Measurements from ENCODE around the gene NOM1.

GRCh38 chr7:157013101-157013500 is 63.6 kb downstream of the NOM1 start:
- TF ChIP-seq POLR2A (IDR thresholded peaks at IDR 0.05; ENCODE audit: borderline replicate concordance, extremely low read depth, insufficient read depth, insufficient read length): no peak
- TF ChIP-seq CTCF (IDR thresholded peaks at IDR 0.05 in 2 of 3, conservative IDR thresholded peaks at IDR 0.05 in 1 of 3; ENCODE audit: borderline replicate concordance in 1 of 3, insufficient read depth in 1 of 3, low read depth in 2 of 3, low read length in 2 of 3): no peak
- TF ChIP-seq REST (IDR thresholded peaks at IDR 0.05; ENCODE audit: low read depth): no peak
- TF ChIP-seq EZH2 (IDR thresholded peaks at IDR 0.05): no peak
- TF ChIP-seq YY1 (IDR thresholded peaks at IDR 0.05; ENCODE audit: extremely low read depth, insufficient replicate concordance, low read depth, low read length): no peak
- TF ChIP-seq MAX (IDR thresholded peaks at IDR 0.05): no peak
- no peak for TF ChIP-seq POLR2AphosphoS5 (IDR thresholded peaks at IDR 0.05; ENCODE audit: low read depth, low read length)

Measured in HCT116 (cell line).